HG03565 (cell line): ENCODE measurements around the gene GPR157.
"Not testable (repeated sequence)": the region's sequence is repeated elsewhere in the genome, so short reads cannot be mapped to it uniquely, and the experiment has no call there.

Source experiments
- ATAC-seq: cut with Tn5 transposase; IDR thresholded peaks from one replicate; pipeline ENCODE4 v1.9.1; 2021; ENCODE audit warnings: mild to moderate bottlenecking, moderate library complexity; ENCODE audit not compliant: unreplicated experiment

Gene GPR157, protein sequence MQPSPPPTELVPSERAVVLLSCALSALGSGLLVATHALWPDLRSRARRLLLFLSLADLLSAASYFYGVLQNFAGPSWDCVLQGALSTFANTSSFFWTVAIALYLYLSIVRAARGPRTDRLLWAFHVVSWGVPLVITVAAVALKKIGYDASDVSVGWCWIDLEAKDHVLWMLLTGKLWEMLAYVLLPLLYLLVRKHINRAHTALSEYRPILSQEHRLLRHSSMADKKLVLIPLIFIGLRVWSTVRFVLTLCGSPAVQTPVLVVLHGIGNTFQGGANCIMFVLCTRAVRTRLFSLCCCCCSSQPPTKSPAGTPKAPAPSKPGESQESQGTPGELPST

GRCh38 chr1:9128520-9129265 is at the start of gene GPR157:
GPR157 (minus strand) TSS chr1:9129102; CDS start chr1:9129027, 75 bp downstream.
- no peak for ATAC-seq

GRCh38 chr1:9174762-9175161 is 45.9 kb upstream of the GPR157 start:
- no peak for ATAC-seq

DNA sequence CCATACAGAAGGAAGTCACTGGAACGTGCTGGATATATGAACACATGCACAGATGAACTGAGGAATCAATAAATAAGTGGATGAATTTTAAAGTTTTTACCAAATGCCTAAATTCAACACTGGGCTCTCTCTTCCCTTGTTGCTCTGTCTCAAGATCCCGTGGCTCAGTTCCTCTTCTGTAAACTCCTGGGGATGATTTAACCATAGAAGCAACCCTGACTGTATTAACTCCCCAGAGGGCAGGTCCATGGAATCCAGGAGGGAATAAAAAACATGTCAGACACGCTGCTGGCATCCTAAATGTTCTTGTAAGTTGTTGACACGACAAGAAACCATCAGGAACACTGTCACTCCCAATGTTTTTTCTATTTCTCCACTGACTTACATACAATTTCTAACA is 45.3 kb upstream of the GPR157 start:
- ATAC-seq, result no peak

- ATAC-seq, result no peak
Measured at GRCh38 chr1:9169601-9170137, 40.8 kb upstream of the GPR157 start.

DNA sequence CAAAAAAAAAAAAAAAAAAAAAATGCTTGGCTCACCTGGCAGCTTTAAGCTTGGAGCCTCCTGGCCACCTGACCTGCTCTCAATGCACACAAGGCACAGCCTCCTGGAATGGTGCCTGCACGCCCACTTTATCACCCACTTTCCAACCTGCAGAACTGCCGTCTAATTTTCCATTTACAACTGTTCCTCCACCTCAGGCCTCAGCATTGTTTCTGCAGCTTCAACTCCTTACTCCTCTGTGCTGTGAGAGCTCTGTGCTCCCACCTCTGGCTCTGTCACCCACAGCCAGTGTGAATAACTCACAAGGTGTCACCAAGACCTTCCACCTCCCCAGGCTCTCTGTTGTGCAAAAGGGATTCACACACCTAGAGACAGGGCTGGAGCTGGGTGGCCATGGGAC is 38.7 kb upstream of the GPR157 start:
- no peak for ATAC-seq

- ATAC-seq, result no peak
Measured at GRCh38 chr1:9166289-9167235, 37.7 kb upstream of the GPR157 start.

- ATAC-seq, result no peak
Measured at GRCh38 chr1:9165396-9165795, 36.5 kb upstream of the GPR157 start.

- ATAC-seq, result no peak
Measured at GRCh38 chr1:9164919-9165318, 36.0 kb upstream of the GPR157 start.

- no peak for ATAC-seq
Measured at GRCh38 chr1:9164532-9164900, 35.6 kb upstream of the GPR157 start.

- no peak for ATAC-seq
Measured at GRCh38 chr1:9161963-9162362, 33.1 kb upstream of the GPR157 start.

DNA sequence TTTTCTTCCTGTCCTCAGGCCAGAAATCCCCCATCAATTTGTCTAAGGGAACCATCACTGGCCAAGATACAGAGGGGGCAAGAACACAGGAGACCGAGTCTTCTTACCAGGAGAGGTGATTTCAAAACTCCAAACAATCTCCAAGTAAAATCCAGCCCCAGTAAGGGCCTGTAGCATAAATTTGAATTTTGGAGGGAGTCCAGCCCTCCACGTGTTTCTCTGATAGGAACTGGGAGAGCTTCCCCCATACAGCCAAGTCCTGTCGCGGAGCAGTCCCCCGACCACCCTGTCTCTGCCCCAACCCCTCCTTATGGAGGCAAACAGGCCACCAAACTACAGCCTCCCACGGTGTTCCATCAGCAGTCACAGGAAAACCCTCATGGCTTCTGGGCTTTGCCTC is 32.4 kb upstream of the GPR157 start:
- ATAC-seq, result no peak

DNA sequence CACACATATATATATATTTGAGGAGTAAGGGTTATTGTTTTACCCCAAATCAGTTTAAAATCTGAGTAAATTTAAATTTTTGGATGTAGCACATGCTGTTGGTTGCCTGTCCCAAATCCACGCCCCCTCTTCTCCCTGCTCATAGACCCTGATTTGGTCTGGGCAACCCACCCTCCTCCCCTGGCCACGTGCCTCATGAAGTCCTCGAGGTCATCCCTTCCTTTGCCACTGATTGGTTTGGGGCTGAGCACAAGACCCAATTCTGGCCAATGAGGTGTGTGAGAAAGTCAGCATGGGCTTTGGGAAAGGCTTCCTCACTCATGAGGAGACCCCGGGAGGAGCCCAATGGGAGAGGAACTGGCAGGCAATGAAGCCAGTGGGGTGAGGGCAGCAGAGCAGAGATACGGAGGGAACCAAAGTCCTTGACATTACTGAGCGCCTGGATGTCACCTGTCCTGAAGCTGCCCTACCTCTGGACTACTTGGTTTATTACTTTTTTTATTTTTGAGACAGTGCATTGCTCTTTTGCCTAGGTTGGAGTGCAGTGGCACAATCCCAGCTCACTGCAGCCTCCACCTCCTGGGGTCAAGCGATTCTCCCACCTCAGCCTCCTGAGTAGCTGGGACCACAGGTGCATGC is 31.3 kb upstream of the GPR157 start:
- ATAC-seq, result no peak

- no peak for ATAC-seq
Measured at GRCh38 chr1:9155879-9156278, 27.0 kb upstream of the GPR157 start.

GRCh38 chr1:9155405-9155804 is 26.5 kb upstream of the GPR157 start:
- ATAC-seq, result not testable (repeated sequence)

- ATAC-seq, result no peak
Measured at GRCh38 chr1:9153152-9153551, 24.2 kb upstream of the GPR157 start.

- ATAC-seq, result no peak
Measured at GRCh38 chr1:9152535-9152934, 23.6 kb upstream of the GPR157 start.

DNA sequence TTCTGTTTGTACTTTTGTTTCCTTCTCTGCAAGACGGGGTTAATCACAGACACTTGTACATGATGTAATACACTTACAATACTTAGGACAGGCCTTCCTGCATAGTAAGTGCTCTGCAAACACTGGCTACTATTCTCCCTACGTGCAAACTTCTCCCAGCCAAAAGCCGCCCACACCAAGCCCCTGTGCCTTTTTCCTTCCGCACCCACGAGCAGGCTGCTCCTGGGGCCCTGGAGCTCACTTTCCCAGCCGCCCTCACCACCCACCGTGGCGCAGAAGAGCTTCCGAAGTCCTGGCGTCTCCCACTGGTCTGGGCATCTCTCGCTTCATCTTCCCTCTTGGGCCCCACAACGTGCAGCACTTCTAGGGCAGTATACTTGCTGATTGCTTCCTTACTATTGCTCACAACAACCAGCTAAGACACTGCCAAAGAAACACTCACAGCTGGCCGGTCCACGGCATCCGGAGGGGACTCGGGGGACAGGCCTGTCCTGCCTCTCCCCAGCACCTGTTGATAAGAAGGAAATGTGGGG is 22.5 kb upstream of the GPR157 start:
- ATAC-seq, result no peak

DNA sequence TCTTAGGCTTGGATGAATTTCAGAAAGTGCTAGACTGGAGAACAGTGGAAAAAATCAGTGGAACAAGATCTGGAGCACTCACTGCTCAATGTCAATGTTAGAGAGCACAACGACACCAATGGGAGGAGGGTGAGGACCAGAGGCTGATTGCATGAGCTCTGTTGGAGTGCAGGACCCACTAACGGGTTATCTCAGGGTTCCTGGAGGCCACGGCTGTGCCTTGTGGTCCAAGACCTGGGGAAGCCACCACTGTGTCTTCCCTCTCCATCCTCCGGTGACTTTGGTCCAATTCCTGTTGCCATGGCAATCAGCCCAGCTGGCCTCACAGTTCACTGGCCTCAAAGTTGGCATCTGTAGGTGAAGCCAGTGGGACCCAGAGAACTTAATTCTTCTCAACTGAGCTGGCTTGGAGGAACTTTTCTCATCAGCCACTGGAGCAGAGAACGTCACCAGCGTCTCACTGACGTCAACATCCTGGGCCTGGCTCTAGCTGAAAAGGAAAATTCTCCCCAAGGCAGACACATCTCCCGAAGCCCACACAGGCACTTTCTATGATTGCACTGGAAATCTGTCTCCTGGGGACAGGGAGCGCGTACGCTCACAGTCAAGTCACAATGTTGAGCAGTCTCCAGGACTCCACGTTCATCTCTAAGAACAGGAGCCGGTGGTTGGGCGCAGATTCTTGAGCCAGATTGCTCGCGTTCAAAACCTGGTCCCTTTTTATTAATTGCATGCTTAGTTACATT is 21.9 kb upstream of the GPR157 start:
- no peak for ATAC-seq

GRCh38 chr1:9149837-9150581 is 21.1 kb upstream of the GPR157 start:
- ATAC-seq, result no peak
